MM.1S (cell line): ENCODE measurements around the gene LAD1.

Experiments used
- DNase-seq: peaks from one replicate; pipeline ENCODE4 v3.0.0-alpha.2; 2015
- H2AFZ ChIP-seq: fragments of 300-600 bp; sonication (generic); 2 replicates; pipeline ENCODE4 v1.6.0; 2016; ENCODE audit warnings: antibody characterized with exemption, low read length
- H3F3A ChIP-seq: fragments of 300-600 bp; sonication (generic); 2 replicates; pipeline ENCODE4 v1.6.1; 2016; ENCODE audit warnings: mild to moderate bottlenecking, antibody characterized with exemption, low read length, moderate library complexity, mixed read lengths; ENCODE audit not compliant: insufficient read depth
- H3K27ac ChIP-seq: fragments of 300-600 bp; sonication (generic); 2 replicates; pipeline ENCODE4 v1.5.1; 2016; ENCODE audit warnings: mild to moderate bottlenecking, low read length
- H3K27me3 ChIP-seq: fragments of 300-600 bp; sonication (generic); replicated peaks from 2 replicates; pipeline ENCODE4 v1.6.0; 2016; ENCODE audit warnings: low read length; ENCODE audit not compliant: insufficient read depth
- H3K36me3 ChIP-seq: fragments of 300-600 bp; sonication (generic); replicated peaks from 2 replicates; pipeline ENCODE4 v1.6.1; 2016; ENCODE audit warnings: mild to moderate bottlenecking, low read length, mixed read lengths; ENCODE audit not compliant: insufficient read depth
- H3K4me1 ChIP-seq: fragments of 300-600 bp; sonication (generic); 2 replicates; pipeline ENCODE4 v1.6.1; 2016; ENCODE audit warnings: low read length, mixed read lengths
- H3K4me2 ChIP-seq: fragments of 300-600 bp; sonication (generic); 2 replicates; pipeline ENCODE4 v1.6.0; 2016; ENCODE audit warnings: low read depth, low read length
- H3K4me3 ChIP-seq: fragments of 300-600 bp; sonication (generic); 2 replicates; pipeline ENCODE4 v1.5.1; 2016; ENCODE audit warnings: low read length, mixed read lengths
- H3K79me2 ChIP-seq: fragments of 300-600 bp; sonication (generic); 2 replicates; pipeline ENCODE4 v1.6.1; 2016; ENCODE audit warnings: mixed run types, low read length, mixed read lengths
- H3K9ac ChIP-seq: fragments of 300-600 bp; sonication (generic); 2 replicates; pipeline ENCODE4 v1.6.1; 2016; ENCODE audit warnings: low read length, mixed read lengths
- H3K9me2 ChIP-seq: fragments of 300-600 bp; sonication (generic); replicated peaks from 2 replicates; pipeline ENCODE4 v1.6.1; 2016; ENCODE audit warnings: mild to moderate bottlenecking, low read length, mixed read lengths; ENCODE audit not compliant: insufficient read depth
- H3K9me3 ChIP-seq: fragments of 300-600 bp; sonication (generic); replicated peaks from 2 replicates; pipeline ENCODE4 v1.6.1; 2016; ENCODE audit warnings: mild to moderate bottlenecking, low read length, mixed read lengths; ENCODE audit not compliant: insufficient read depth
- H4K20me1 ChIP-seq: fragments of 300-600 bp; sonication (generic); 2 replicates; pipeline ENCODE4 v1.6.1; 2016; ENCODE audit warnings: mild to moderate bottlenecking, low read length, moderate library complexity, mixed read lengths; ENCODE audit not compliant: insufficient read depth
- CTCF ChIP-seq: fragments of 300-600 bp; sonication (generic); IDR thresholded peaks from 2 replicates; pipeline ENCODE4 v1.5.1; 2016; ENCODE audit warnings: antibody characterized with exemption, low read length, mixed read lengths
- EZH2 ChIP-seq: fragments of 300-600 bp; sonication (generic); optimal IDR thresholded peaks from 2 replicates; pipeline ENCODE3; 2017; ENCODE audit warnings: low read depth, mild to moderate bottlenecking, antibody characterized with exemption, low read length, mixed read lengths
- EZH2phosphoT487 ChIP-seq: fragments of 300-600 bp; sonication (generic); IDR thresholded peaks from 2 replicates; pipeline ENCODE4 v1.6.1; 2018; ENCODE audit warnings: antibody characterized with exemption, low read length

The LAD1 gene

GRCh38 chr1:201334325-201335173 lies 64.6 kb downstream of the LAD1 start:
- TF ChIP-seq EZH2phosphoT487 = no peak
- TF ChIP-seq EZH2 = no peak
- no peak for TF ChIP-seq CTCF
- H4K20me1 ChIP-seq = no peaks in the 10 kb centered on the region
- no peaks in the 10 kb centered on the region for H3F3A ChIP-seq
- H3K4me3 ChIP-seq = no peak overlapping the region
- H3K27ac ChIP-seq = no peak overlapping the region
- H3K9me2 ChIP-seq = no peaks in the 10 kb centered on the region
- H3K36me3 ChIP-seq = no peaks in the 10 kb centered on the region
- H3K79me2 ChIP-seq = no peaks in the 10 kb centered on the region
- DNase-seq = no peak
- H3K9ac ChIP-seq = no peak overlapping the region
- no peaks in the 10 kb centered on the region for H3K9me3 ChIP-seq
- no peaks in the 10 kb centered on the region for H3K27me3 ChIP-seq
- H3K4me2 ChIP-seq = no peak overlapping the region
- no peaks in the 10 kb centered on the region for H3K4me1 ChIP-seq
- H2AFZ ChIP-seq = no peak overlapping the region

- H4K20me1 ChIP-seq = no peaks in the 10 kb centered on the region
- H3K9me2 ChIP-seq = no peaks in the 10 kb centered on the region
- no peak overlapping the region for H2AFZ ChIP-seq
- H3K4me3 ChIP-seq = no peak overlapping the region
- TF ChIP-seq CTCF (no peak), EZH2phosphoT487 (no peak), EZH2 (no peak)
- no peak overlapping the region for H3K9ac ChIP-seq
- H3F3A ChIP-seq = no peaks in the 10 kb centered on the region
- no peaks in the 10 kb centered on the region for H3K9me3 ChIP-seq
- no peaks in the 10 kb centered on the region for H3K79me2 ChIP-seq
- no peaks in the 10 kb centered on the region for H3K4me1 ChIP-seq
- DNase-seq = no peak
- no peak overlapping the region for H3K4me2 ChIP-seq
- no peak overlapping the region for H3K27ac ChIP-seq
- no peaks in the 10 kb centered on the region for H3K36me3 ChIP-seq
- H3K27me3 ChIP-seq = 0 out of 2 replicates have a peak, but pooled peaks cover 5% of the 10 kb centered on the region
These were observed 66.3 kb downstream of the LAD1 start for GRCh38 chr1:201332616-201333335.

GRCh38 chr1:201332021-201332420 lies 67.1 kb downstream of the LAD1 start:
- H3K4me3 ChIP-seq = no peak overlapping the region
- H4K20me1 ChIP-seq = no peaks in the 10 kb centered on the region
- no peak overlapping the region for H3K4me2 ChIP-seq
- H3K9ac ChIP-seq = no peak overlapping the region
- TF ChIP-seq EZH2phosphoT487 (no peak), CTCF (no peak)
- no peak for DNase-seq
- H3K9me3 ChIP-seq = no peaks in the 10 kb centered on the region
- H3K4me1 ChIP-seq = no peaks in the 10 kb centered on the region
- no peaks in the 10 kb centered on the region for H3K36me3 ChIP-seq
- no peaks in the 10 kb centered on the region for H3K79me2 ChIP-seq
- H2AFZ ChIP-seq = no peak overlapping the region
- no peaks in the 10 kb centered on the region for H3K9me2 ChIP-seq
- no peaks in the 10 kb centered on the region for H3F3A ChIP-seq
- H3K27me3 ChIP-seq = 0 out of 2 replicates have a peak, but pooled peaks cover 9% of the 10 kb centered on the region
- no peak overlapping the region for H3K27ac ChIP-seq
